Measurements from ENCODE around the gene R3HDM4.
"Not testable (repeated sequence)": the region's sequence is repeated elsewhere in the genome, so short reads cannot be mapped to it uniquely, and the experiment has no call there.

R3HDM4 gene

DNA sequence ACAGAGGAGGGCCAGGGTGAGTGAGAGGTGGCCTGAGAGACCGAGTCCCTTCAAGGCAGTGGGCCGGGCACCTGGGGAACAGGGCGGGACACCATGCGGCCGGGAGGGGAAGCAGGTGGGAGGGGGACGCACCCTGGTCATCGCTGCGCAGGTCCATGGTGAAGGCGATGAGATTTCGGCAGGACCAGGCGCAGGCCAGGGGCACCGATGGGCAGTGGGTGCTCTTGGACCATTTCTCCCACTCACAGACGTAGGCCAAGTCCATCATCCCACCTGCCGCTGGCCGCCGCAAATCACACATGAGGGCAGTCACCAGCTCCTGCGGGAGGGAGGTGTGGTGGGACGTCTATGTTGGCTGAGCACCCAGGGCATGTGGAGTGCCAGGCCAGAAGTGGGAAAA lies 22.2 kb downstream of the R3HDM4 start:
- no peak for DNase-seq

DNA sequence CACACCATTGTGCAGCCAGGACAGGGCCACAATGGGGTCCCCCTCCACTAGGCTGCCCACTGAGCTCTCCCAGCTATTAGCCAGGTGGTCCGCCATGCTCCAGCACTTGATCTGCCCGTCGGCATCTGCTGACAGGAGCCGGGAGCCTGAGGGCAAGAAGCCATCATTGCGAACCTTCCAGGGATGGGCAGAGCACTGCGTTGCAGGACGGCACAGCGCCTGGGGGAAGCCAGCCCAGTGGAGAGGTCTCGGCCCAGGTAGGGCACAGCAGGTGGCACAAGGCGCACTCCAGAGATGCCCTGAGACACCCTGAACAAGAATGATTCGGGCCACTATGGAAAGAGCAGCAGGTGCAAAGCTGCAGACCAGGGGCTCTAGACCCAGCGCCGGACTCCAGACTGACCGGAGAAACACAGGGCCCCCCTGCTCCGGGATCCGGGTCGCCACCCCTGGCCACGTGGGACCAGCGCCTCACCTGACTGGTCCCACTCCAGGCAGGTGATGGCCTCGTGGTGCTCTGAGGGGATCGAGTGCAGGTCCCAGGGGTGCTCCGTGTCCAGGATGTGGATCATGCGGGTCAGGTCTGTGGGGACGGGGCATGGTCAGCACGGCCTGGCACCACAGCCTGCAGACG lies 23.2 kb downstream of the R3HDM4 start:
- DNase-seq = no peak

DNA sequence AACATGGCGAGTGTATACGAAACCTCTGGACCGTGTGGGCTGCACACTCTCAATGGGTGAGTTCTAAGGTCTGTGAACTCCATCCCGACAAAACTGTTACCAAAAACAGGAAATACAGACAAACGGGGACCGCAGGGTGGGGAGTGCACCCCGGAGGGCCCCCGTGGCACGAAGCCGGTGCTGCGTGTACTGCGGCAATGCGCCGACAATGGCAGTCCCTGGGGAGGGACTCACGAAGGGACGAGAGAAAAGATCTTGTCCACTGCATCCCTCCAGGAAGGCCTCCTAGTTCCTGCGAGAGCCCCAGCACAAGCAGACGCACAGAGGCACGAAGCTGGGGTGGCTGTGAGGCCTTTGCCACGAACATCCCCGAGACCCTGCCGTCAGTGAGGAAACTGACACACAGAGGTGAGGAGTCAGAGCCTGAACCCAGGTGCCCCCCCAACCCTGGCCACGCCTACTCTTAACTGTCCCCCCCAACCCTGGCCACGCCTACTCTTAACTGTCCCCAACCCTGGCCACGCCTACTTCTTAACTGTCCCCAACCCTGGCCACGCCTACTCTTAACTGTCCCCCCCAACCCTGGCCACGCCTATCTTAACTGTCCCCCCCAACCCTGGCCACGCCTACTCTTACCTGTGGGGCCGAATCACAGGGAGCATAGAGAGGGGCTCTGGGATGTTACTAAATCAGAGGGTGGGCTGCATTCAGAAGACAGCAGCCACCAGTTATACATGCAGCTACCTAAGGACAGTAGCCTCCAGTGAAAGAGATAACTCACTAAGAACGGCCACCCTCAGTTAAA lies 24.2 kb downstream of the R3HDM4 start:
- DNase-seq = no peak

DNA sequence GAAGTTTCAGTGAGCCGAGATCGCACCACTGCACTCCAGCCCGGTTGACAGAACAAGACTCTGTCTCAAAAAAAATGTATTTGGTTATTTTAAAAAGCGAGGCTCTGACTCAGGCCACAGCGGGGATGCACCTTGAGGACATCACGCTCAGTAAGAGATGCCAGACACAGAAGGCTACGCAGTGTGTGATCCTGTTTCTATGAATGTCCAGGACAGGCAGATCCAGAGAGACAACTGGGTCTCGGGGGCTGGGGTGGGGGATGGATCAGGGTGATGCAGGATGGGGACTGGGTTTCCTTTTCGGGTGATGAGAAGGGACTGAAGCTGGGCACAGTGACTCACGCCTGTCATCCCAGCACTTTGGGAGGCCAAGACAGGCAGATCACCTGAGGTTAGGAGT lies 25.4 kb downstream of the R3HDM4 start:
- no peak for DNase-seq

DNA sequence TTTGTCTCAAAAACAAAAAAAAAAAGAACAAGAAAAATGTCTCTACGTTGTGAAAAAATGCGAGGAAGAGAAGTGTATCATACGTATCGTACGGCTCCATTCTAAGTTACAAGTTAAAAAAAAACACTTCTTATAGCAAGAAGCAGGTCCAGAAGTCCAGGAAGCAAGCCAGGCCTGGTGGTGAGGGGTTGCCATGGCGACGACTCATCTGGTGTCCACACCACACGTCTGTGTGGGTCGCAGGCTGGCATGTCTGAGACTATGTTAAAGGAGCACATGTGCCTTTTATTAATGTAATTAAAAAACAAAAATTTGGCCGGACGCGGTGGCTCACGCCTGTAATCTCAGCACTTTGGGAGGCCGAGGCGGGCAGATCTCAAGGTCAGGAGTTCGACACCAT lies 25.9 kb downstream of the R3HDM4 start:
- peak in 1 of 3 experiments; percentile 45 for DNase-seq

DNA sequence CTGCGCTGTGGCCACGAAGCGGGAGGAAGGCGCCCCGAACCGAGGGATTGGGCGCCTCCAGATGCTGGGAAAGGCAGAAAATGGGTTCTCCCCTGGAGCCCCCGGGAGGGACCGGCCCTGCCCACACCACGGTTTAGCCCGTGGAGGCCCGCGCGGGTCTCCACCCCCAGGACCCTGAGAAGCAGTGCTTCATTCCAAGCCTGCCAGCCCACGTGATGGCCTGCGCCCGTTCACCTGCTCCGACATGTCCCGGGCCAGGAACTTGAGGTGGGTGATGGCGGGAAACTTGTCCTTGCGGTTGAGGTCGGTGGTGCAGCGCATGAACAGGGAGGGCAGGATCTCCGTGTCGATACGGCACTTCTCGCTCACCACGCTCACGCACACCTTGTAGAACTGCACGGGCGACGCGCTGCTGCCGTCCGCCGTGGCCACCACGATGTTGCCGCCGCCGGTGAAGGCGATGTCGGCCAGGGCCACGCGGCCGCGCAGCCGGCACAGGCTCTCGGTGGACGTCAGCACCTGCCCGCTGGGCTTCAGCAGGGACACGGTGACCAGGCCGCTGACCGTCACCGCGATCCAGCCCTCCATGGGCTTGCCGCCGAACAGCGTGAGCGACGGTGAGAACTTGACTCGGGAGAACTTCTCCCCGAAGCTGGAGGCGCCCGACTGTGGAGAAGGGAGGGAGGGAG lies 27.3 kb downstream of the R3HDM4 start:
- DNase-seq = no peak

GRCh38 chr19:884420-885211 lies 28.4 kb downstream of the R3HDM4 start:
- DNase-seq = no peak

- DNase-seq = peak in 2 of 3 experiments; percentile 96 to 99
These were observed 29.3 kb downstream of the R3HDM4 start for GRCh38 chr19:883661-884211.

GRCh38 chr19:882871-883497 lies 30.0 kb downstream of the R3HDM4 start:
- DNase-seq = no peak

GRCh38 chr19:881385-882071 lies 31.5 kb downstream of the R3HDM4 start:
- no peak for DNase-seq

DNA sequence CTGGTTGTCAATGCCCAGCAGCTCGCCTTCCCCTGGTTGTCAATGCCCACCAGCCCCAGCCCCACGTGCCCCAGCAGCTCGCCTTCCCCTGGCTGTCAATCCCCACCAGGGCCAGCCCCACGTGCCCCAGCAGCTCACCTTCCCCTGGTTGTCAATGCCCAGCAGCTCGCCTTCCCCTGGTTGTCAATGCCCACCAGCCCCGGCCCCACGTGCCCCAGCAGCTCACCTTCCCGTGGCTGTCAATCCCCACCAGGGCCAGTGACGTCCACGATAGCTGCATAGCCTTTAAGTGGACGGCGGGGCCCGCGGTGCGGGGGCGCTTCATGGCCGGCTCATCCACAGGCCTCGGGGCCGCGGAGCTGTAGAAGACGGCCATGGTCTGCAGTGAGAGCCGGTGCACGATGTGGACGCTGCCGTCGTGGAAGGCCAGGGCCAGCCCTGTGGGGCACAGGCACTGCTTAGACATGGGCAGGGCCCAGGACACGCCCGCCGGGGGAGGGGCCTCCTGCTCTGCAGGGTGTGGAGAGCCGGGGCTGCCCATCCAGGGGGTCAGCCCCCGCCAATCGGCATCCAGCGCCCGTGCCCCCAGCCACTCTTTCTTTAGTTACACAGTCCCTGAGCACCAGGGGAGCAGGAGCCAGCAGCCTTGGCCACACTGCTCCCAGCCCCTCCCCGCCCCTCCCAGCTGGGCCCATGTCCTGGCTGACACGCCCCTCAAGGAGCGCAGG lies 33.1 kb downstream of the R3HDM4 start:
- no peak for DNase-seq

DNA sequence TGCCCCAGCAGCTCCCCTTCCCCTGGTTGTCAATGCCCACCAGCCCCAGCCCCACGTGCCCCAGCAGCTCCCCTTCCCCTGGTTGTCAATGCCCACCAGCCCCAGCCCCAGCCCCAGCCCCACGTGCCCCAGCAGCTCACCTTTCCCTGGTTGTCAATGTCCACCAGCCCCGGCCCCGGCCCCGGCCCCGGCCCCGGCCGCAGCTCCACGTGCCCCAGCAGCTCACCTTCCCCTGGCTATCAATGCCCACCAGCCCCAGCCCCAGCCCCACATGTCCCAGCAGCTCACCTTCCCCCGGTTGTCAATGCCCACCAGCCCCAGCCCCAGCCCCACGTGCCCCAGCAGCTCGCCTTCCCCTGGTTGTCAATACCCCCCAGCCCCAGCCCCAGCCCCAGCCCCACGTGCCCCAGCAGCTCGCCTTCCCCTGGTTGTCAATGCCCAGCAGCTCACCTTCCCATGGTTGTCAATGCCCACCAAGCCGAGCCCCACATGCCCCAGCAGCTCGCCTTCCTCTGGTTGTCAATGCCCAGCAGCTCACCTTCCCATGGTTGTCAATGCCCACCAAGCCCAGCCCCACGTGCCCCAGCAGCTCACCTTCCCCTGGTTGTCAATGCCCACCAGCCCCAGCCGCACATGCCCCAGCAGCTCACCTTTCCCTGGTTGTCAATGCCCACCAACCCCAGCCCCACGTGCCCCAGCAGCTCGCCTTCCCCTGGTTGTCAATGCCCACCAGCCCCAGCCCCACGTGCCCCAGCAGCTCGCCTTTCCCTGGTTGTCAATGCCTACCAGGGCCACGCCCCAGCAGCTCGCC lies 34.1 kb downstream of the R3HDM4 start:
- DNase-seq = not testable (repeated sequence)

- not testable (repeated sequence) for DNase-seq
These were observed 34.9 kb downstream of the R3HDM4 start for GRCh38 chr19:877992-878660.

DNA sequence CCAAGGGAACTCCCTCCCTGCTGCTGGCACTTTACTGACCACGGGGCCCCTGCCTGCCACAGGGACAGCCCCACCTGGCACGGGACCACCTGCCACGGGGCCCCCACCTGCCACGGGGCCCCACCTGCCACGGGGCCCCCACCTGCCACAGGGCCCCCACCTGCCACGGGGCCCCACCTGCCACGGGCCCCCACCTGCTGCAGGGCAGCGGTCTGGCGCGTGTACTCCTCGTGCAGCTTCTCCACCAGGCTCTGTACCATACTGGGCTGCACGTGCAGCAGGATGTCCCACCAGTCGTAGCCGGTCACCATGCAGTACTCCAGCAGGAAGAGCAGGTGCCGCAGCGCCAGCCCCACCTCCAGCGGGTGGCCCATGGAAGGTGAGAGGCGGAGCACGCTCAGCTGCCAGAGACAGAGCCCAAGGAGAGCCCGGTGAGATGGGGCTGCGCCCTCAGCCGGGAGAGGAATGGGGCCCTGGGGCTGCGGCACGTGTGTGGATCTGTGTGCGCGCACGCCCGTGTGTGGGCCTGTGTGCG lies 36.2 kb downstream of the R3HDM4 start:
- peak in 1 of 3 experiments; percentile 56 for DNase-seq

- DNase-seq = no peak
These were observed 36.9 kb downstream of the R3HDM4 start for GRCh38 chr19:876089-876488.

- DNase-seq = no peak
These were observed 37.6 kb downstream of the R3HDM4 start for GRCh38 chr19:875265-875879.

GRCh38 chr19:873561-874041 lies 39.4 kb downstream of the R3HDM4 start:
- no peak for DNase-seq

GRCh38 chr19:873084-873483 lies 39.9 kb downstream of the R3HDM4 start:
- no peak for DNase-seq
